Stimulated activated CD4-positive, alpha-beta T cell treated with anti-CD3 and anti-CD28 coated beads, Interleukin-4, amount 100 ng/mL, for 1 hour (primary cell): ENCODE measurements around the gene KRT74.
"Not testable (repeated sequence)": the region's sequence is repeated elsewhere in the genome, so short reads cannot be mapped to it uniquely, and the experiment has no call there.

Source experiments
- DNase-seq: peaks from one replicate; pipeline ENCODE4 v3.0.0-alpha.2; 2020

Gene KRT74

GRCh38 chr12:52601671-52602070 is 28.0 kb upstream of the KRT74 start:
- no peak for DNase-seq

GRCh38 chr12:52600941-52601481 is 27.4 kb upstream of the KRT74 start, which contains the start of gene KRT72:
TSS of gene KRT72 (minus strand) at chr12:52601463. CDS start at chr12:52601452, 11 bp downstream.
- DNase-seq: no peak

- DNase-seq: no peak
Observed at GRCh38 chr12:52600475-52600874, 26.8 kb upstream of the KRT74 start.

- no peak for DNase-seq
Observed at GRCh38 chr12:52600071-52600470, 26.4 kb upstream of the KRT74 start.

- DNase-seq: no peak
Observed at GRCh38 chr12:52598966-52599365, 25.3 kb upstream of the KRT74 start.

GRCh38 chr12:52594237-52594636 is 20.6 kb upstream of the KRT74 start:
- not testable (repeated sequence) for DNase-seq

GRCh38 chr12:52591521-52591920 is 17.9 kb upstream of the KRT74 start:
- no peak for DNase-seq

- no peak for DNase-seq
Observed at GRCh38 chr12:52590021-52590420, 16.4 kb upstream of the KRT74 start.

- DNase-seq: no peak
Observed at GRCh38 chr12:52587563-52587962, 13.9 kb upstream of the KRT74 start.

GRCh38 chr12:52585946-52586345 is 12.3 kb upstream of the KRT74 start:
- no peak for DNase-seq

- no peak for DNase-seq
Observed at GRCh38 chr12:52585066-52585465, 11.4 kb upstream of the KRT74 start.

- DNase-seq: no peak
Observed at GRCh38 chr12:52584156-52584682, 10.6 kb upstream of the KRT74 start.

- DNase-seq: peak; percentile 61
Observed at GRCh38 chr12:52582971-52583456, 9.4 kb upstream of the KRT74 start.

- DNase-seq: no peak
Observed at GRCh38 chr12:52582486-52582885, 8.8 kb upstream of the KRT74 start.

- DNase-seq: no peak
Observed at GRCh38 chr12:52581481-52581880, 7.8 kb upstream of the KRT74 start.

GRCh38 chr12:52581066-52581465 is 7.4 kb upstream of the KRT74 start:
- DNase-seq: no peak

GRCh38 chr12:52580496-52580895 is 6.9 kb upstream of the KRT74 start:
- DNase-seq: no peak

GRCh38 chr12:52579468-52580465 is 6.1 kb upstream of the KRT74 start:
- DNase-seq: no peak

GRCh38 chr12:52578469-52578868 is 4.8 kb upstream of the KRT74 start:
- DNase-seq: no peak

GRCh38 chr12:52577316-52577715 is 3.7 kb upstream of the KRT74 start:
- no peak for DNase-seq

GRCh38 chr12:52575948-52576347 is 2.3 kb upstream of the KRT74 start:
- no peak for DNase-seq

GRCh38 chr12:52575256-52575655 is 1.6 kb upstream of the KRT74 start:
- DNase-seq: no peak

GRCh38 chr12:52573306-52573705 is 337 bp downstream of the KRT74 start:
- no peak for DNase-seq

GRCh38 chr12:52570511-52570910 is 3.1 kb downstream of the KRT74 start:
- DNase-seq: no peak
